ENCODE results near the gene PLET1. TPM values are rescaled to one million over a fixed set of nuclear protein-coding genes. Genes with fewer than 3 reads are reported as not detected.

PLET1 gene, protein sequence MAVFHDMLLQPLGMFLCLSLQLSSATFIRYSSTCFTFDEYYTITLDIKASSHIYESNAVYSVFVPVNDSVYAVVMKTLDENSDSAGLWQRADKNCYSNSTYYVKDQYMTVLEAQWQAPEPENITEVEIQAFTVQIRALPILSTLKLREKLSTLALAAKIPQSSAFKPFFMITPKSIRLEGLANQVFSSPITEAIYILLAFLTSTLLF
- polyA plus RNA-seq (2012; ENCODE audit: insufficient read length, low read depth) = not detected

DNA sequence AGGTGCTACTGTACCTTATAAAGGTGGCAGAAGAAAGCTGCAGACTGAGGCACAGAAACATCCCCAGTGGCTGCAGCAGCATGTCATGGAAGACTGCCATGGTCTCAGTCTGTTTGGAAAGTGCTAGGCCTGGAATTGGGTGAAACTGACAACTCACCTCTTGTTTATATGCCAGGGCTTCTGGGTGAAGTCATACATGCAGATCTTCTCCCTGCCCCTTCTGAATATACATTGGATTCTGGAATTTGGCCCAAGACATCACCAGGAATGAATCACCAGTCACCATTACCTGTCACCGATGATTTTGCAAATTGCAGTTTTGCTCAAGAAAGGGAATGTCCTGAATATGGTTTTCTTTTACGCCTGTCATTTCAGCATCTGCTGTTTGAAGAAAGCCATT lies at the start of gene PLET1:
Gene PLET1, minus strand, starts transcription at position 371 of the 400 bp plus-strand sequence. Its CDS starts 271 bp downstream, at position 100.
- TF ChIP-seq POLR2AphosphoS5 (IDR thresholded peaks at IDR 0.05; ENCODE audit: low read depth, low read length) (no peak), TAF1 (IDR thresholded peaks at IDR 0.05; ENCODE audit: borderline replicate concordance, insufficient read depth, low read length) (no peak), SIN3A (IDR thresholded peaks at IDR 0.05; ENCODE audit: borderline replicate concordance, insufficient read depth, low read length) (no peak), REST (IDR thresholded peaks at IDR 0.05; ENCODE audit: insufficient read depth in 1 of 2, low read depth in 2 of 2, low read length in 2 of 2) (no peak), FOXP2 (optimal IDR thresholded peaks at IDR 0.05; ENCODE audit: borderline replicate concordance, extremely low read depth, extremely low read length, insufficient read depth) (no peak)

GRCh38 chr11:112310419-112310818 lies 49.8 kb upstream of the PLET1 start:
- TF ChIP-seq FOXP2 (optimal IDR thresholded peaks at IDR 0.05; ENCODE audit: borderline replicate concordance, extremely low read depth, extremely low read length, insufficient read depth) = no peak
- no peak for TF ChIP-seq SIN3A (IDR thresholded peaks at IDR 0.05; ENCODE audit: borderline replicate concordance, insufficient read depth, low read length)
- TF ChIP-seq TAF1 (IDR thresholded peaks at IDR 0.05; ENCODE audit: borderline replicate concordance, insufficient read depth, low read length) = no peak
- TF ChIP-seq REST (IDR thresholded peaks at IDR 0.05; ENCODE audit: insufficient read depth in 1 of 2, low read depth in 2 of 2, low read length in 2 of 2) = no peak
- no peak for TF ChIP-seq POLR2AphosphoS5 (IDR thresholded peaks at IDR 0.05; ENCODE audit: low read depth, low read length)

DNA sequence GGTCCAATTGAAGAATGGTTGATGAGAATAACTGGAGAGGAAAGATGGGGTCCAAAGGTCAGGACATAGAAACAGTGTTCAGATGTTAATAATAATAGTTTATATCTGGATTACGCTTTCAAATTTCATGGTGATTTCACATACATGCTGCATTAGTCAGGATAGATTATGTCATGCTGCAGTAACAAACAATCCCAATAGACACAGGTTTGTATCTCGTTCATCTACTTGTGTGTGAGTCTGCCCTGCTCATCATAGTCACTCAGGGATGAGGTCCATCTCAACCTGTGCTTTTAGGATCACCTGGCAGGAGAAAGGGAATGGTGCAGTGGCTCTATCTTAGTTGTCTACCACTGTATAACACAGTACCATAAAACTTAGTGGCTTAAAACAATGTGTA lies 48.0 kb upstream of the PLET1 start:
- TF ChIP-seq TAF1 (IDR thresholded peaks at IDR 0.05; ENCODE audit: borderline replicate concordance, insufficient read depth, low read length) = no peak
- TF ChIP-seq SIN3A (IDR thresholded peaks at IDR 0.05; ENCODE audit: borderline replicate concordance, insufficient read depth, low read length) = no peak
- no peak for TF ChIP-seq REST (IDR thresholded peaks at IDR 0.05; ENCODE audit: insufficient read depth in 1 of 2, low read depth in 2 of 2, low read length in 2 of 2)
- TF ChIP-seq POLR2AphosphoS5 (IDR thresholded peaks at IDR 0.05; ENCODE audit: low read depth, low read length) = no peak
- TF ChIP-seq FOXP2 (optimal IDR thresholded peaks at IDR 0.05; ENCODE audit: borderline replicate concordance, extremely low read depth, extremely low read length, insufficient read depth) = no peak

DNA sequence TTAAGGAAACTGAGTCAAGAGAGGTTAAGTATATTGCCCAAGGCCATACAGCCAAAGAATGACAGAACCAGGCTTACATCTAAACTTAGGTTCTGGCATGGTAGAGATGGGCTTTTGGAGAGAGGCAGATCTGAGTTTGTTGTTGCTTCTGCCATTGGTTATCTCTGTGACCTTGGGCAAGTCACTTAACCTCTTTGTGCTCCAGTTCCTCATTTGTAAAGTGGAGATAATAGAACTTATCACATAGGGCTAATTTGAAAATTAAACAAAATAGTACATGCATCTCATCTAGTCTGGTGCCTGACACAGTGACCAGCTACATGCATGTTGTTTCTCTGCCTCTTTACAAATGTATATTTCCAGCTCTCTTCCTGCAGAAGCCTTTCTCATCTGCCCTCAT lies 47.0 kb upstream of the PLET1 start:
- no peak for TF ChIP-seq FOXP2 (optimal IDR thresholded peaks at IDR 0.05; ENCODE audit: borderline replicate concordance, extremely low read depth, extremely low read length, insufficient read depth)
- no peak for TF ChIP-seq POLR2AphosphoS5 (IDR thresholded peaks at IDR 0.05; ENCODE audit: low read depth, low read length)
- no peak for TF ChIP-seq REST (IDR thresholded peaks at IDR 0.05; ENCODE audit: insufficient read depth in 1 of 2, low read depth in 2 of 2, low read length in 2 of 2)
- no peak for TF ChIP-seq TAF1 (IDR thresholded peaks at IDR 0.05; ENCODE audit: borderline replicate concordance, insufficient read depth, low read length)
- no peak for TF ChIP-seq SIN3A (IDR thresholded peaks at IDR 0.05; ENCODE audit: borderline replicate concordance, insufficient read depth, low read length)

All from PFSK-1 (cell line).